IMR-90 (cell line): ENCODE data around the gene ROCK2. TPM values are rescaled to one million over a fixed set of nuclear protein-coding genes. Genes with fewer than 3 reads are reported as not detected.
A peak's percentile ranks its signal among the peaks of the same experiment; 100 is the strongest.

Experiments
- ATAC-seq: fragments of 200-7000 bp; cut with Tn5 transposase; 2 replicates; pipeline ENCODE4 v1.9.1; 2020; ENCODE audit warnings: low read depth, mild to moderate bottlenecking, moderate library complexity
- BruUV-seq: library from RNA; stranded (reverse); fragments of 400-500 nt; replicated peaks from 2 replicates; lab custom pipeline; 2021; lab: Mats Ljungman, UMichigan
- CTCF ChIA-PET: fragments of 300-600 bp; formaldehyde crosslinking; extraction: SDS; loops from one replicate; lab custom pipeline; 2021; ENCODE audit warnings: antibody characterized with exemption; lab: Yijun Ruan, JAX
- POLR2A ChIA-PET: fragments of 300-600 bp; sonication (Branson Sonifier 250); formaldehyde crosslinking; loops from one replicate; lab custom pipeline; 2022; ENCODE audit warnings: antibody characterized with exemption; ENCODE audit not compliant: unreplicated experiment; lab: Charles Lee
- DNase-seq: peaks from one replicate; pipeline ENCODE4 v3.0.0; 2013
- H2AFZ ChIP-seq: replicated peaks from 2 replicates; pipeline ENCODE3; 2013; ENCODE audit warnings: low read length, mild to moderate bottlenecking; ENCODE audit not compliant: poor library complexity
- H2AK5ac ChIP-seq: 2 replicates; pipeline ENCODE4 v1.6.1; 2013; ENCODE audit warnings: low read depth, low read length, inconsistent platforms
- H2AK9ac ChIP-seq: replicated peaks from 2 replicates; pipeline ENCODE3; 2013; ENCODE audit warnings: mild to moderate bottlenecking, low read depth, low read length, moderate library complexity; ENCODE audit not compliant: poor library complexity
- H2BK120ac ChIP-seq: 2 replicates; pipeline ENCODE4 v1.6.1; 2013; ENCODE audit warnings: low read depth, low read length, inconsistent platforms
- H2BK15ac ChIP-seq: 3 replicates; pipeline ENCODE4 v1.6.1; 2013; ENCODE audit warnings: low read depth, low read length, inconsistent platforms
- H2BK20ac ChIP-seq: 2 replicates; pipeline ENCODE4 v1.6.1; 2013; ENCODE audit warnings: low read depth, mild to moderate bottlenecking, inconsistent platforms, low read length, moderate library complexity
- H2BK5ac ChIP-seq: 2 replicates; pipeline ENCODE4 v1.6.1; 2013; ENCODE audit warnings: mild to moderate bottlenecking, low read depth, low read length, inconsistent platforms; ENCODE audit not compliant: poor library complexity, severe bottlenecking
- H3K14ac ChIP-seq: replicated peaks from 2 replicates; pipeline ENCODE4 v1.6.1; 2013; ENCODE audit warnings: low read depth, low read length, inconsistent platforms
- H3K18ac ChIP-seq: 2 replicates; pipeline ENCODE4 v1.6.1; 2013; ENCODE audit warnings: low read depth, low read length, control low read depth
- H3K23ac ChIP-seq: 2 replicates; pipeline ENCODE4 v1.6.1; 2013; ENCODE audit warnings: low read depth, low read length, inconsistent platforms
- H3K27ac ChIP-seq: 2 replicates; pipeline ENCODE4 v1.5.1; 2013; ENCODE audit warnings: mild to moderate bottlenecking, control low read depth, low read length; ENCODE audit not compliant: insufficient read depth
- H3K27me3 ChIP-seq: 2 replicates; pipeline ENCODE4 v1.6.1; 2013; ENCODE audit warnings: low read length; ENCODE audit not compliant: control insufficient read depth, insufficient read depth
- H3K36me3 ChIP-seq: 2 replicates; pipeline ENCODE4 v1.6.1; 2013; ENCODE audit warnings: low read length, mixed read lengths; ENCODE audit not compliant: control insufficient read depth, insufficient read depth
- H3K4ac ChIP-seq: 2 replicates; pipeline ENCODE4 v1.6.1; 2013; ENCODE audit warnings: low read depth, low read length, inconsistent platforms
- H3K4me1 ChIP-seq: 2 replicates; pipeline ENCODE4 v1.6.1; 2013; ENCODE audit warnings: low read length, mixed read lengths; ENCODE audit not compliant: control insufficient read depth, insufficient read depth
- H3K4me2 ChIP-seq: 2 replicates; pipeline ENCODE4 v1.6.1; 2013; ENCODE audit warnings: low read depth, mild to moderate bottlenecking, control low read depth, low read length, moderate library complexity
- H3K4me3 ChIP-seq: 2 replicates; pipeline ENCODE4 v1.5.1; 2013; ENCODE audit warnings: low read depth, mild to moderate bottlenecking, control low read depth, low read length, moderate library complexity; ENCODE audit not compliant: insufficient read depth
- H3K56ac ChIP-seq: 2 replicates; pipeline ENCODE4 v1.6.1; 2013; ENCODE audit warnings: low read length, inconsistent platforms; ENCODE audit not compliant: insufficient read depth; ENCODE audit errors: extremely low read depth
- H3K79me1 ChIP-seq, 2 experiments: 2 replicates each; pipeline ENCODE4 v1.6.1; 2013; ENCODE audit warnings: low read length in 2 of 2, inconsistent platforms in 1 of 2, low read depth in 1 of 2
- H3K9ac ChIP-seq: 2 replicates; pipeline ENCODE4 v1.6.1; 2013; ENCODE audit warnings: low read depth, low read length, control low read depth
- H3K9me1 ChIP-seq: 2 replicates; pipeline ENCODE4 v1.6.1; 2013; ENCODE audit warnings: low read length, inconsistent platforms; ENCODE audit not compliant: insufficient read depth
- H3K9me3 ChIP-seq: 2 replicates; pipeline ENCODE4 v1.6.1; 2013; ENCODE audit warnings: low read length; ENCODE audit not compliant: control insufficient read depth, insufficient read depth
- H4K20me1 ChIP-seq: 2 replicates; pipeline ENCODE4 v1.6.1; 2013; ENCODE audit warnings: low read length, inconsistent platforms; ENCODE audit not compliant: insufficient read depth
- H4K5ac ChIP-seq: 2 replicates; pipeline ENCODE4 v1.6.1; 2013; ENCODE audit warnings: mild to moderate bottlenecking, low read depth, low read length, control low read depth
- H4K8ac ChIP-seq, 2 experiments: 2 replicates each; pipeline ENCODE4 v1.6.1; 2013; ENCODE audit warnings: low read depth in 2 of 2, low read length in 2 of 2, control low read depth in 1 of 2, inconsistent platforms in 1 of 2
- H4K91ac ChIP-seq: 2 replicates; pipeline ENCODE4 v1.6.1; 2013; ENCODE audit warnings: low read depth, low read length, inconsistent platforms; ENCODE audit not compliant: insufficient read depth
- CEBPB ChIP-seq: IDR thresholded peaks from 2 replicates; pipeline ENCODE4 v1.6.1; 2012; ENCODE audit warnings: low read depth, low read length, improper control_type of control experiment
- CHD1 ChIP-seq: IDR thresholded peaks from 2 replicates; pipeline ENCODE4 v1.6.1; 2012; ENCODE audit warnings: low read depth, low read length, improper control_type of control experiment
- MAFK ChIP-seq: IDR thresholded peaks from 2 replicates; pipeline ENCODE4 v1.6.1; 2012; ENCODE audit warnings: low read depth, low read length, improper control_type of control experiment
- RAD21 ChIP-seq: IDR thresholded peaks from 2 replicates; pipeline ENCODE4 v1.6.1; 2012; ENCODE audit warnings: low read length, improper control_type of control experiment
- SMC3 ChIP-seq: fragments of 150-350 bp; IDR thresholded peaks from 2 replicates; pipeline ENCODE4 v1.6.1; 2016; ENCODE audit warnings: low read depth, mild to moderate bottlenecking, antibody characterized with exemption, low read length, moderate library complexity
- WGBS, 2 experiments: methylation state at CpG; one replicate each; pipeline versions ENCODE4 v1.1.5 to v1.1.7; 2013; ENCODE audit warnings: missing lambda C conversion rate in 2 of 2; ENCODE audit not compliant: insufficient read length in 1 of 2; ENCODE audit errors: extremely low coverage in 2 of 2; 5-methylcytosine and 5-hydroxymethylcytosine counted together
- dilution Hi-C: fragments of 300-500 bp; cut with HindIII; formaldehyde crosslinking; loops from one replicate; pipeline ENCODE4 v1.14.3; 2018; ENCODE audit warnings: low sequenced_read_pairs; ENCODE audit not compliant: unreplicated experiment
- in situ Hi-C: fragments of 300-500 bp; cut with MboI; formaldehyde crosslinking; loops from 3 replicates; pipeline ENCODE4 v1.14.3; 2019; ENCODE audit warnings: low sequenced_read_pairs, inconsistent platforms, mixed read lengths
- intact Hi-C: fragments of 100-400 bp; cut with micrococcal nuclease; formaldehyde crosslinking; loops from 2 replicates; pipeline ENCODE4 v1.10.0; 2022
- polyA plus RNA-seq, 3 experiments: library from polyadenylated mRNA; depleted of rRNA; stranded (reverse); fragments of >200 nt; gene quantifications; 2 replicates each; pipeline ENCODE4 v1.2.3, GENCODE V29; 2012; ENCODE audit warnings: low replicate concordance in 1 of 3
- total RNA-seq: library from RNA; depleted of rRNA; stranded (reverse); fragments of >200 nt; gene quantifications from 2 replicates; pipeline ENCODE4 v1.2.3, GENCODE V29; 2012
- TF ChIP-seq, protein P1 (sequence below): fragments of 150-350 bp; IDR thresholded peaks from 2 replicates; pipeline ENCODE4 v1.6.1; 2017; ENCODE audit warnings: mild to moderate bottlenecking, antibody characterized with exemption, low read length, low read depth
- TF ChIP-seq, protein P2 (sequence below): conservative IDR thresholded peaks from 2 replicates; pipeline ENCODE4 v1.5.1; 2012; ENCODE audit warnings: mild to moderate bottlenecking, low read depth, low read length, improper control_type of control experiment

ROCK2 gene
- total and polyA plus RNA-seq, 2 of the 4 experiments (the other 2 are of a cell fraction): 9.0 to 28.3 TPM

DNA sequence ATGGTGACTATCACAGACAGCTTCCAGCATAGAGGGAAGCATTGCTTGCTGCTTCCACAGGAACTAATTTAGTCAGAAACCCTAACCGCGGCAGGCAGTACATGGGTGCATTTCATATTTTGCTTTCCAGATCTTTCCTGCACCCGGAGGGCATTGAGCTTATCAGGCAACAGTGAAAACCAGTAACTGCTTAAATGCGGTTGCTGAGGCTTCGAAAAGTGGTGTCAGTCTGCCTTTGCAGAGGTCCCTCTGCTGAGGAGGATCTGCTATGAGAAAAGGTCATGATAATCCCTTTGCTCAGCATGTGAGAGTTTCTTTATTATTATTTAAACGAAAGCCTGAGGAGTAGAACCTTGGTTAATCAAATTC, 44.6 kb upstream of the ROCK2 start:
- Histone ChIP-seq H4K5ac (no peak overlapping the region), H3K36me3 (no peaks in the 10 kb centered on the region), H3K4ac (no peak overlapping the region), H2BK20ac (0 out of 2 replicates have a peak overlapping the region, but pooled peaks have one; percentile 11), H3K9me1 (peaks cover 33% of the 10 kb centered on the region), H2AK9ac (no peak overlapping the region), H2AK5ac (no peak overlapping the region; the same call in 1 of the 2 replicates), H3K27ac (no peak overlapping the region; the same call in 1 of the 2 replicates), H3K4me2 (no peak overlapping the region), H3K27me3 (no peaks in the 10 kb centered on the region), H3K9ac (no peak overlapping the region), H3K23ac (no peak overlapping the region), H2BK120ac (peak overlapping the region; percentile 20), H3K56ac (no peak overlapping the region), H4K20me1 (no peaks in the 10 kb centered on the region), H4K91ac (peak overlapping the region; percentile 16), H2BK5ac (peak overlapping the region; percentile 22), H3K4me1 (peaks cover 35% of the 10 kb centered on the region), H3K9me3 (no peaks in the 10 kb centered on the region), H4K8ac (no peak overlapping the region), H3K4me3 (no peak overlapping the region), H3K18ac (peak overlapping the region; percentile 22; the same call in 1 of the 2 replicates), H2AFZ (no peak overlapping the region), H2BK15ac (no peak overlapping the region), H3K14ac (0 out of 2 replicates have a peak overlapping the region, but pooled peaks have one; percentile 1), H3K79me1 (no peaks in the 10 kb centered on the region)
- intact Hi-C loops: loop anchor here (1.0 kb wide), 1 partner anchor 44 kb away; no protein-coding TSS in a partner anchor
- ChIA-PET CTCF (no interaction called here), POLR2A (interaction anchor here (0.6 kb wide), 1 partner anchor 191 kb away, joined by 5 read pairs; no protein-coding TSS in a partner anchor)
- in situ Hi-C loops: no loop called here
- dilution Hi-C loops: no loop called here
- ATAC-seq (no peak), DNase-seq (no peak)
- WGBS, 2 experiments: 95% methylated on average over 4 of the region's 6 CpGs; no CpG with 5 or more reads in 1 of the 2 experiments
- TF ChIP-seq, protein P1, sequence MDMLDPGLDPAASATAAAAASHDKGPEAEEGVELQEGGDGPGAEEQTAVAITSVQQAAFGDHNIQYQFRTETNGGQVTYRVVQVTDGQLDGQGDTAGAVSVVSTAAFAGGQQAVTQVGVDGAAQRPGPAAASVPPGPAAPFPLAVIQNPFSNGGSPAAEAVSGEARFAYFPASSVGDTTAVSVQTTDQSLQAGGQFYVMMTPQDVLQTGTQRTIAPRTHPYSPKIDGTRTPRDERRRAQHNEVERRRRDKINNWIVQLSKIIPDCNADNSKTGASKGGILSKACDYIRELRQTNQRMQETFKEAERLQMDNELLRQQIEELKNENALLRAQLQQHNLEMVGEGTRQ: no peak
- TF ChIP-seq CHD1 (no peak), MAFK (no peak), CEBPB (no peak), RAD21 (no peak), SMC3 (no peak)
- TF ChIP-seq, protein P2, sequence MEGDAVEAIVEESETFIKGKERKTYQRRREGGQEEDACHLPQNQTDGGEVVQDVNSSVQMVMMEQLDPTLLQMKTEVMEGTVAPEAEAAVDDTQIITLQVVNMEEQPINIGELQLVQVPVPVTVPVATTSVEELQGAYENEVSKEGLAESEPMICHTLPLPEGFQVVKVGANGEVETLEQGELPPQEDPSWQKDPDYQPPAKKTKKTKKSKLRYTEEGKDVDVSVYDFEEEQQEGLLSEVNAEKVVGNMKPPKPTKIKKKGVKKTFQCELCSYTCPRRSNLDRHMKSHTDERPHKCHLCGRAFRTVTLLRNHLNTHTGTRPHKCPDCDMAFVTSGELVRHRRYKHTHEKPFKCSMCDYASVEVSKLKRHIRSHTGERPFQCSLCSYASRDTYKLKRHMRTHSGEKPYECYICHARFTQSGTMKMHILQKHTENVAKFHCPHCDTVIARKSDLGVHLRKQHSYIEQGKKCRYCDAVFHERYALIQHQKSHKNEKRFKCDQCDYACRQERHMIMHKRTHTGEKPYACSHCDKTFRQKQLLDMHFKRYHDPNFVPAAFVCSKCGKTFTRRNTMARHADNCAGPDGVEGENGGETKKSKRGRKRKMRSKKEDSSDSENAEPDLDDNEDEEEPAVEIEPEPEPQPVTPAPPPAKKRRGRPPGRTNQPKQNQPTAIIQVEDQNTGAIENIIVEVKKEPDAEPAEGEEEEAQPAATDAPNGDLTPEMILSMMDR: no peak
- BruUV-seq: no TSS peak
